ENCODE measurements around the gene SEC22C.

The SEC22C gene

GRCh38 chr3:42529468-42529867, 52.3 kb downstream of the SEC22C start:
- H3K4me3 ChIP-seq (ENCODE audit: low read depth, low read length): no peak overlapping the region
- no peak for DNase-seq (ENCODE audit: low read depth)
- no peak for TF ChIP-seq CTCF (IDR thresholded peaks at IDR 0.05; ENCODE audit: insufficient read depth, low read depth, low read length, missing control alignments)

- no peak for DNase-seq (ENCODE audit: low read depth)
- no peak overlapping the region for H3K4me3 ChIP-seq (ENCODE audit: low read depth, low read length)
- TF ChIP-seq CTCF (IDR thresholded peaks at IDR 0.05; ENCODE audit: insufficient read depth, low read depth, low read length, missing control alignments): no peak
These were observed 54.3 kb downstream of the SEC22C start for GRCh38 chr3:42527368-42527917.

- no peak for DNase-seq (ENCODE audit: low read depth)
- H3K4me3 ChIP-seq (ENCODE audit: low read depth, low read length): no peak overlapping the region
- TF ChIP-seq CTCF (IDR thresholded peaks at IDR 0.05; ENCODE audit: insufficient read depth, low read depth, low read length, missing control alignments): peak; percentile 25
These were observed 55.0 kb downstream of the SEC22C start for GRCh38 chr3:42526616-42527367.

- no peak for TF ChIP-seq CTCF (IDR thresholded peaks at IDR 0.05; ENCODE audit: insufficient read depth, low read depth, low read length, missing control alignments)
- DNase-seq (ENCODE audit: low read depth): no peak
- no peak overlapping the region for H3K4me3 ChIP-seq (ENCODE audit: low read depth, low read length)
These were observed 55.9 kb downstream of the SEC22C start for GRCh38 chr3:42525736-42526345.

- no peak for DNase-seq (ENCODE audit: low read depth)
- no peak overlapping the region for H3K4me3 ChIP-seq (ENCODE audit: low read depth, low read length)
- TF ChIP-seq CTCF (IDR thresholded peaks at IDR 0.05; ENCODE audit: insufficient read depth, low read depth, low read length, missing control alignments): no peak
These were observed 56.6 kb downstream of the SEC22C start for GRCh38 chr3:42525212-42525611.

GRCh38 chr3:42524751-42525150, 57.0 kb downstream of the SEC22C start:
- DNase-seq (ENCODE audit: low read depth): no peak
- TF ChIP-seq CTCF (IDR thresholded peaks at IDR 0.05; ENCODE audit: insufficient read depth, low read depth, low read length, missing control alignments): no peak
- H3K4me3 ChIP-seq (ENCODE audit: low read depth, low read length): no peak overlapping the region
